Retina (tissue), 1 donor: Measurements from ENCODE around the gene RAB20.

Experiments used
- DNase-seq: peaks from one replicate; pipeline ENCODE4 v3.0.0-alpha.2; 2016

The RAB20 gene

GRCh38 chr13:110525328-110526319 lies 35.9 kb downstream of the RAB20 start:
- DNase-seq = no peak

- no peak for DNase-seq
Observed at GRCh38 chr13:110524541-110525257, 36.8 kb downstream of the RAB20 start.

- no peak for DNase-seq
Observed at GRCh38 chr13:110523838-110524540, 37.5 kb downstream of the RAB20 start.

GRCh38 chr13:110523180-110523579 lies 38.3 kb downstream of the RAB20 start:
- no peak for DNase-seq

- DNase-seq = no peak
Observed at GRCh38 chr13:110522721-110523120, 38.8 kb downstream of the RAB20 start.

- DNase-seq = no peak
Observed at GRCh38 chr13:110521946-110522345, 39.6 kb downstream of the RAB20 start.

GRCh38 chr13:110521296-110521680 lies 40.2 kb downstream of the RAB20 start:
- DNase-seq = no peak

- no peak for DNase-seq
Observed at GRCh38 chr13:110520431-110521295, 40.9 kb downstream of the RAB20 start.

GRCh38 chr13:110519506-110519905 lies 42.0 kb downstream of the RAB20 start:
- no peak for DNase-seq

- DNase-seq = no peak
Observed at GRCh38 chr13:110519046-110519445, 42.5 kb downstream of the RAB20 start.

- DNase-seq = no peak
Observed at GRCh38 chr13:110518571-110518970, 43.0 kb downstream of the RAB20 start.

DNA sequence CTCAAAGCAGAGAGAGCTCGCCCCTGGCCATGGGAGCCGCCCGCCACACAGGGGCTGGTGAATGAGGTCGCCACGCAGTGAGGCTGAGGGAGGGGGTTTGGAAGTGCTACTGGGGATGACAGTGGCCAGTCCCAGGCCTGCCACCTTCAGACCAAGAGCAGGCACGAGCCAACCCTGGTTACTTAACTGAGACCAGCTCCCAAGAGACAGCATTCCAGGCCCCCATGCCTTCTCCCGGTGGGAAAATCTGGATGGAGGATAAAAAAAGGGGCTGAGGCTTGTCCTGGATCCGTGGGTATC lies 43.3 kb downstream of the RAB20 start:
- no peak for DNase-seq

DNA sequence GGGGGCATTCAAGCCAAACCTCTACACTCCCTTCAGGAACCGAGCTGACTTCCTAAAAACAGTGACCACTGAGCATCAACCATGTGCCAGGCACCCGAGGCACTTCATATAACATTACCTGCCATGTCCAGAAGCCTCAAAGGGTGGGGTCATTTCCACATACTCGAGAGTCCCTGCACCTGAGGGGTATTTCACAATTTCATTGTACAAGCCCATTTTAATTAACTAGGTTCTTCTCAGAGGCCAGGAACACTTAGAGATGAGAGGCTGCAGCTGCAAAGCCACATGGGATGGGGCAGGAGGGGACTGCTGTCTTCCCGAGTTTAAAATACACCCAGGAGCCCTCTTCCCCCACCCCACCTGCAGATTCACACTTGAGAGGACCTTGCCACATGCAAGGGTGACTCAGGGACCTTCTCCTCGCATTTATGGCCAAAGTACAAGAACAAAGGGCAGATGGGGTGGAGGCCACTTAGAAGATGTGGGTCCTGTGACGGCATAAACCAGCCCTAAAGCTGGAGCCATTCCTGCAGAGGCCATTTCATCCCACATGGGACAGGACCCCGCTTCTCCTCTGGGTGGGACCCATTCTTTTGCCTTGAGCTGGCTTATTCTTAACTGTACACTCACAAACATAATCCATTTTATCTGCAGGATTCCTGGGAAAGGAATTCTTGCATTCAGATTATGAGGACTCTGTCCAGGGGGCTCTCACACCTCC lies 43.9 kb downstream of the RAB20 start:
- no peak for DNase-seq

GRCh38 chr13:110516500-110516899 lies 45.0 kb downstream of the RAB20 start:
- no peak for DNase-seq

GRCh38 chr13:110512198-110512740 lies 49.3 kb downstream of the RAB20 start:
- DNase-seq = no peak

DNA sequence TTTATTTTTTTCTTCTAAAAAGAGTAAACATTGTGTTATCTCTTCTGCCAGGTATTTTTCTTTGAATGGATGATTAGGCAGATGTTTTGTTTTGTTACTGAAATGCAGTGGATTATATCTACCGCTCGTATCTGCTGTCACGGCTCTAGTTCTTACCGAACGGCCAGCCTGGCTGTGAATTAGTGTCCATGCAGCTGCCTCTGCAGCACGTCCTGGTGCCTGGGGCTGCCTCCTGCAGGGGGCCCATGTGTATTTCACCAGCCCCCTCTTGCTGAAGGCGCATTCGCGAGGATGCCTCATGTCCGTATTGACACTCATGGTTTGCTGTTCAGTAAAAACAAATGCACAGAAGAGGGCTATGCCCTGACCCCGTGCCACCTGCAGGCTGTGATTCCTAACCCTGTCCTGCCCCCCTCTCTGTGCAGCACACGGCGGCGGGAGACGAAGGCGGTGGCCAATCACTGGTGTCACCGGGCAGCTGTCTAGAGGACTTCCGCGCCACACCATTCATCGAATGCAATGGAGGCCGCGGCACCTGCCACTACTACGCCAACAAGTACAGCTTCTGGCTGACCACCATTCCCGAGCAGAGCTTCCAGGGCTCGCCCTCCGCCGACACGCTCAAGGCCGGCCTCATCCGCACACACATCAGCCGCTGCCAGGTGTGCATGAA lies 49.9 kb downstream of the RAB20 start:
- no peak for DNase-seq

- no peak for DNase-seq
Observed at GRCh38 chr13:110509971-110510786, 51.3 kb downstream of the RAB20 start.

- DNase-seq = no peak
Observed at GRCh38 chr13:110509478-110509926, 52.0 kb downstream of the RAB20 start.

- DNase-seq = no peak
Observed at GRCh38 chr13:110507678-110508381, 53.7 kb downstream of the RAB20 start.
